ENCODE data around the gene WWOX. TPM values are rescaled to one million over a fixed set of nuclear protein-coding genes. Genes with fewer than 3 reads are reported as not detected.

The WWOX gene
- total RNA-seq, 1 donor: 24.2 TPM

DNA sequence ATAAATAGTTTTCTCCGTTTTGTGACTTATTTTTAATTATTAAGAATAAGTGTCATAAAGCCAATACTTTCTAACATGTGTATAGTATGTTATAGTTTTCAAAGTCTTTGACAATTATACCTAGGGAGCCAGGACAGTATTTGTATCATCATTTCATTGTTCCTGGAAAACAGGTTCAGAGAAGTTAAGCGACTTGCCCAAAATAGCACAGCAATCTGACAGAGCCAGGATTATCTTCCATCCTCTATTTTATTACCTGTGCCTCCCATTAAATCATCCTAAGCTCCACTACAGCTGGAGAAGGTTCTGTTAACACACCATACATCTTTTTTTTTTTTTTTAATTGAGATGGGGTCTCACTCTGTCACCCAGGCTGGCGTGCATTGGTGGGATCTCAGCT, 782.7 kb downstream of the WWOX start:
- TF ChIP-seq, protein P1, sequence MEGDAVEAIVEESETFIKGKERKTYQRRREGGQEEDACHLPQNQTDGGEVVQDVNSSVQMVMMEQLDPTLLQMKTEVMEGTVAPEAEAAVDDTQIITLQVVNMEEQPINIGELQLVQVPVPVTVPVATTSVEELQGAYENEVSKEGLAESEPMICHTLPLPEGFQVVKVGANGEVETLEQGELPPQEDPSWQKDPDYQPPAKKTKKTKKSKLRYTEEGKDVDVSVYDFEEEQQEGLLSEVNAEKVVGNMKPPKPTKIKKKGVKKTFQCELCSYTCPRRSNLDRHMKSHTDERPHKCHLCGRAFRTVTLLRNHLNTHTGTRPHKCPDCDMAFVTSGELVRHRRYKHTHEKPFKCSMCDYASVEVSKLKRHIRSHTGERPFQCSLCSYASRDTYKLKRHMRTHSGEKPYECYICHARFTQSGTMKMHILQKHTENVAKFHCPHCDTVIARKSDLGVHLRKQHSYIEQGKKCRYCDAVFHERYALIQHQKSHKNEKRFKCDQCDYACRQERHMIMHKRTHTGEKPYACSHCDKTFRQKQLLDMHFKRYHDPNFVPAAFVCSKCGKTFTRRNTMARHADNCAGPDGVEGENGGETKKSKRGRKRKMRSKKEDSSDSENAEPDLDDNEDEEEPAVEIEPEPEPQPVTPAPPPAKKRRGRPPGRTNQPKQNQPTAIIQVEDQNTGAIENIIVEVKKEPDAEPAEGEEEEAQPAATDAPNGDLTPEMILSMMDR (IDR thresholded peaks at IDR 0.05; ENCODE audit: insufficient read depth, low read length): no peak
- DNase-seq (ENCODE audit: low read depth): no peak
- H3K4me3 ChIP-seq (ENCODE audit: low read depth, low read length): no peak overlapping the region

DNA sequence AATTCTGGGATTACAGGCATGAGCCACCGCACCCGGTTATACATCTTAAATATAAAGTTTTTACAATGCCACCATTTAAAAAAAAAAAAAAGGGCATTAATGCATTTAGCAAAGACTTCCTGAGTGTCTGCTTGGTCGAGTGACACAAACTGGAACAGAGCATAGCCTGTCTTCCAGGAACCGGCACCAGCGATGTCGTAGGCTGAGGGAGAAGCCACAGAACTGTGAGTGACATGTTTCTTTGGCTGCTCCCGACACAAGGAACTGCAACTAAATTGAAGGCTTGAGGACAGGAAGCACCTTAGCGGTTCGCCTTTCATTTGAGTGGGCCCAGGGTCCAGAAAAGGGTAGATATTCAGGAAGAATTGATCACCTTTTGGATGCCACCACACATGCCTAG, 783.3 kb downstream of the WWOX start:
- DNase-seq (ENCODE audit: low read depth): no peak
- TF ChIP-seq, protein P1 (IDR thresholded peaks at IDR 0.05; ENCODE audit: insufficient read depth, low read length): no peak
- no peak overlapping the region for H3K4me3 ChIP-seq (ENCODE audit: low read depth, low read length)

DNA sequence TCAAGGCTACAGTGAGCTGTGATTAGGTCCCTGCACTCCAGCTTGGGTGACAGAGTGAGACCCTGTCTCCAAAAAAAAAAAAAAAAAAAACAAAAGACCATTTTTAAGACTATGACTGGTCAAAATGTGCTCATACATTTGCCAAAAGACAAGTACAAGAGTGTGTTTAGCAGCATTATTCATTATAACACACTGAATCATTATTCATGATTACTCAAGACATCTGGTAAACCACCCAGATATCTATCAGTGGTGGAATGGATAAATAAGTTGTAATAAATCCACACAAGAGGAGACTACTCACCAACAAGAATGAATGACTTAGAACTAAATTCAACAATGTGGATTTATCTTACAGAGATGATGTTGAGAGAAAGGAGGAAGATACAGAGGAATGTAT, 784.8 kb downstream of the WWOX start:
- TF ChIP-seq, protein P1 (IDR thresholded peaks at IDR 0.05; ENCODE audit: insufficient read depth, low read length): no peak
- no peak overlapping the region for H3K4me3 ChIP-seq (ENCODE audit: low read depth, low read length)

DNA sequence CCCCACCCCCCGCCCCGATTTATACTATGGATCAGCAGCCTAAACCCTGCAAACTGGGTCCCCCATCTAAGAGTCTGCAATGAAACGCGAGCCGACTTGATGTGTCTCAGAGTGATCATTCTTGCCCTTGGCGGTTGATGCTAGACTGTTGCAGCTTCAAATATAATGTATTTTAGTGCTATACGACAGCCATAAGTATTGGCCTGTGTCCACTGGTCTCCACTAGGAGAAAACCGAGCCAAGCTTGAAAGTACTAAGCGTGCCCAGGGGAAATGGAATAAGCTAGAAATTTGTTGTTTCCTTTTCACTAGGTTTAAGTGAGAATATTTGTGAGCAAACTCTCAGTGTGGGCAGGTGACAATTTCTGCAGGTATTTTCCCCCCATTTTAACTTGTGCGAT, 789.9 kb downstream of the WWOX start:
- TF ChIP-seq, protein P1 (IDR thresholded peaks at IDR 0.05; ENCODE audit: insufficient read depth, low read length): no peak
- DNase-seq (ENCODE audit: low read depth): no peak
- H3K4me3 ChIP-seq (ENCODE audit: low read depth, low read length): no peak overlapping the region

More for the DNA sequence above, 784.8 kb downstream of the WWOX start:
- DNase-seq (ENCODE audit: low read depth): no peak

DNA sequence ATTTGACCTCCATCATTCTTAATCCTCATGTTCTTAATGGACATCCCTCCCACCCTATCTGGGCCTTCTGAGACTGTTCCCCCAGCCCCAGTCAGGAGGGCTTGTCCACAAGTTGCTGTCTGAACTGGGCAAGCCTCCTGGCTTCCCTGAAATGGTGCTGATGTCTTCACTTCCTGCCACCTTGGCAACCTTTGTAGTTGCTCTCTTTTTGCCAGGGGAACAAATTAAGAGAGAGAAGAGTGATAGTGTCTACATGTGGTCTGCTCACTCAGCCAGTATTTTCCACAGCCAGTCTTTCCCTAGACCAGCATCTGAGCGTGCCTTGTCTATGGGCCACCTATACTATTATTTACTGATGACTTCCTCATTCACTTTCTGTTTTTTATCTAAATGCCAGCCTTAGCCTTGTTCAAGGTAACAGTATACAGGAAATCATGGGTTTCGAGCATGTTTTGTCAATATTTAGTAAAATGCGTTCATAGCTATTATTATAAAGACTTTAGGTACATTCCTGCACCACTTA, 791.0 kb downstream of the WWOX start:
- no peak overlapping the region for H3K4me3 ChIP-seq (ENCODE audit: low read depth, low read length)
- TF ChIP-seq, protein P1 (IDR thresholded peaks at IDR 0.05; ENCODE audit: insufficient read depth, low read length): no peak
- DNase-seq (ENCODE audit: low read depth): no peak

DNA sequence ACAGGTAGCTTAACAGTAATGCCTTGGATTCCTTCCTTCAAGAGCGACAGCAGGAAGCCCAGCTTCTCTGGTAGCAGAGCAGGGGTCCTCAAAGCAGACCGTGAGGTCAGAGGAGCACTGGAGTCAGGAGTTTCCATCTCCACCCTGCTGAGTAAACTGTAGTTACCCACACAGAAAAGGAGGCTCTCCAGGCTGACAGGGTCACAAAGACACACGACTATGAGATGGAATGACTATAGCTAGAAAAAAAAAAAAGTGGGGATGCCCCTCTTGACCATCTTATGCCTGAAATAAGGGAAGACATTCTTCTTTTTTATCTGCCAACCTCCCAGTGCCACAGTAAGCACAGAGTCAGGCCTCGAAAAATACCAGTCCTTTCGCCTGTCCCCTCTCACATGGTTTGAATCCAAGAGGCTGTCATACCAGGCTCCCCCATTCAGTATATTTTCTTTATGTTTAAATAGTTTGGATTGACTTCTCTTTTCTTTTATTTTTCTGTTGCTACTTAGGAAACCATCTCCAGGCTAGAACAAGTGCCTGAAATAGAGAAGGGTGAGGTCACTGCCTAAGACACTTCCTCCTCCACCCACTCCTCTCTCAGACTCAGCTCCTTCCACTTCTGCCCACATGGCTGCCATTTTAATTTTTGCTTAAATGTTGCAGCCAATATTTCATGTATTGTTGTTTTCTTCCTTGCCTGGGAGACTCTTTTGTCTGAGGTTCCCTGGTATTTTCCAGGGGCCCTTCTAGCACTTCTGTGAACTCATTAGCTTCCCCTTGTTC, 793.7 kb downstream of the WWOX start:
- TF ChIP-seq, protein P1 (IDR thresholded peaks at IDR 0.05; ENCODE audit: insufficient read depth, low read length): no peak
- H3K4me3 ChIP-seq (ENCODE audit: low read depth, low read length): no peak overlapping the region
- DNase-seq (ENCODE audit: low read depth): no peak
